ENCODE results near the gene PARP16.
A peak's percentile ranks its signal among the peaks of the same experiment; 100 is the strongest.
"Not testable (repeated sequence)": the region's sequence is repeated elsewhere in the genome, so short reads cannot be mapped to it uniquely, and the experiment has no call there.

The PARP16 gene

GRCh38 chr15:65233696-65234095, 53.0 kb downstream of the PARP16 start:
- DNase-seq (ENCODE audit: low spot score), result no peak

- DNase-seq (ENCODE audit: low spot score), result no peak
These were observed 54.2 kb downstream of the PARP16 start for GRCh38 chr15:65232520-65232919.

GRCh38 chr15:65231306-65231705, 55.4 kb downstream of the PARP16 start:
- no peak for DNase-seq (ENCODE audit: low spot score)

- DNase-seq (ENCODE audit: low spot score), result not testable (repeated sequence)
These were observed 59.8 kb downstream of the PARP16 start for GRCh38 chr15:65226901-65227300.

- DNase-seq (ENCODE audit: low spot score), result no peak
These were observed 60.5 kb downstream of the PARP16 start for GRCh38 chr15:65226221-65226620.

- no peak for DNase-seq (ENCODE audit: low spot score)
These were observed 62.7 kb downstream of the PARP16 start for GRCh38 chr15:65223996-65224395.

- DNase-seq (ENCODE audit: low spot score), result no peak
These were observed 63.8 kb downstream of the PARP16 start for GRCh38 chr15:65222891-65223290.

GRCh38 chr15:65221697-65222096, 65.0 kb downstream of the PARP16 start:
- DNase-seq (ENCODE audit: low spot score), result no peak

GRCh38 chr15:65219137-65219536, 67.5 kb downstream of the PARP16 start:
- no peak for DNase-seq (ENCODE audit: low spot score)

GRCh38 chr15:65217526-65218482, 68.9 kb downstream of the PARP16 start:
- no peak for DNase-seq (ENCODE audit: low spot score)

GRCh38 chr15:65215496-65215895, 71.2 kb downstream of the PARP16 start:
- no peak for DNase-seq (ENCODE audit: low spot score)

GRCh38 chr15:65214010-65214409, 72.7 kb downstream of the PARP16 start:
- no peak for DNase-seq (ENCODE audit: low spot score)

GRCh38 chr15:65213241-65213640, 73.4 kb downstream of the PARP16 start:
- DNase-seq (ENCODE audit: low spot score), result no peak

GRCh38 chr15:65212097-65212496, 74.6 kb downstream of the PARP16 start:
- peak; percentile 8 for DNase-seq (ENCODE audit: low spot score)

- DNase-seq (ENCODE audit: low spot score), result no peak
These were observed 75.2 kb downstream of the PARP16 start for GRCh38 chr15:65211482-65211982.

- no peak for DNase-seq (ENCODE audit: low spot score)
These were observed 75.8 kb downstream of the PARP16 start, which contains the start of gene CILP for GRCh38 chr15:65210770-65211481. Gene CILP (minus strand): TSS chr15:65211473. CDS start chr15:65209755, 1,718 bp downstream.

- DNase-seq (ENCODE audit: low spot score), result no peak
These were observed 76.7 kb downstream of the PARP16 start for GRCh38 chr15:65209701-65210643.

GRCh38 chr15:65208647-65209046, 78.0 kb downstream of the PARP16 start:
- DNase-seq (ENCODE audit: low spot score), result no peak
